ENCODE results near the gene C1orf94.

Gene C1orf94

GRCh38 chr1:34267326-34267725 lies 90.6 kb downstream of the C1orf94 start:
- no peak overlapping the region for H3K9ac ChIP-seq (ENCODE audit: low read length)
- no peaks in the 10 kb centered on the region for H4K20me1 ChIP-seq (ENCODE audit: low read depth, low read length)
- no peak overlapping the region for H3K4me3 ChIP-seq (ENCODE audit: insufficient read depth, low read length, poor library complexity, severe bottlenecking)
- no peak overlapping the region for H3K27ac ChIP-seq (ENCODE audit: low read depth, low read length)
- TF ChIP-seq CTCF (IDR thresholded peaks at IDR 0.05; ENCODE audit: insufficient read depth, low read length, poor library complexity, severe bottlenecking) (no peak), EZH2phosphoT487 (conservative IDR thresholded peaks at IDR 0.05; ENCODE audit: low read length) (no peak)
- no peaks in the 10 kb centered on the region for H3K36me3 ChIP-seq (ENCODE audit: low read length)
- no peaks in the 10 kb centered on the region for H3K79me2 ChIP-seq (ENCODE audit: insufficient read depth, low read length)
- no peaks in the 10 kb centered on the region for H3K27me3 ChIP-seq (ENCODE audit: low read length)
- H3K9me2 ChIP-seq (replicated peaks; ENCODE audit: insufficient read depth, low read length): no peaks in the 10 kb centered on the region
- no peaks in the 10 kb centered on the region for H3K9me3 ChIP-seq (ENCODE audit: insufficient read depth, low read length)
- no peaks in the 10 kb centered on the region for H3F3A ChIP-seq (ENCODE audit: insufficient read depth)
- no peak overlapping the region for H3K4me2 ChIP-seq (ENCODE audit: low read depth, low read length, poor library complexity, severe bottlenecking)
- no peak overlapping the region for H2AFZ ChIP-seq (ENCODE audit: low read depth, low read length, severe bottlenecking)

DNA sequence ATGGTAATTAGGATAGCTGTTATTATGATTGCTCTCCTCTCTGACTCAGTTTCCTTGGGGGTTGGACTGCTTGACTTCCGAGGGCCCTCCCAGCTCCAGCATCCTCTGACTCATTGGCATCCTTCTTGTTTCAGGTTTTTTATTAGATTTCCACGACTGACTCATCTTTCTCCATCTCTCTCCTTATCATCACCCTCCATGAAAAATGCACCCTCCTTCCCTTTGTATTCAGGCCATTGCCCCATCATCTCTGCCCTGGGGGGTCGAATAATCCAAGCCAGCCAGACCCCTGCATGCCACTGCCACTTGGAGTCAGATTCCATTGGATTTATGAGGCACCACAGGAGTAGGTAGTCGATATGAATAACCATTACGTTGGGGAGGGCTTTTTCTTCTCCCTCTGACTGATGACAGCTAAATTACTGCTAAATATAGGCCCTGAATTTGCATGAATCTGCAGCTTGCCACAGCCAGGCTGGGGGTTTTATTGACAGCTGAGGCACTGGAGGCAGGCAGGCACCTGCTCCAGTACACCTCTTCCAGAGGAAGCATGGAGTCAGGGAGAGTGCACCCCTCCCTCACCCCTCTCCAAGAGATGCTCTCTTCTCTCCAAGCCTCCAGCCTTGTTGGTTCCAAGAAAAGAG lies 91.7 kb downstream of the C1orf94 start:
- no peak for TF ChIP-seq EZH2phosphoT487 (conservative IDR thresholded peaks at IDR 0.05; ENCODE audit: low read length)
- no peak for TF ChIP-seq CTCF (IDR thresholded peaks at IDR 0.05; ENCODE audit: insufficient read depth, low read length, poor library complexity, severe bottlenecking)
- H3K4me2 ChIP-seq (ENCODE audit: low read depth, low read length, poor library complexity, severe bottlenecking): no peak overlapping the region

More for the DNA sequence above, 91.7 kb downstream of the C1orf94 start:
- Histone ChIP-seq H3K9ac (ENCODE audit: low read length) (no peak overlapping the region), H3K9me3 (ENCODE audit: insufficient read depth, low read length) (no peaks in the 10 kb centered on the region), H3K4me3 (ENCODE audit: insufficient read depth, low read length, poor library complexity, severe bottlenecking) (no peak overlapping the region), H3F3A (ENCODE audit: insufficient read depth) (no peaks in the 10 kb centered on the region), H3K27me3 (ENCODE audit: low read length) (no peaks in the 10 kb centered on the region), H3K79me2 (ENCODE audit: insufficient read depth, low read length) (no peaks in the 10 kb centered on the region), H4K20me1 (ENCODE audit: low read depth, low read length) (no peaks in the 10 kb centered on the region), H3K27ac (ENCODE audit: low read depth, low read length) (no peak overlapping the region), H3K9me2 (replicated peaks; ENCODE audit: insufficient read depth, low read length) (no peaks in the 10 kb centered on the region), H2AFZ (ENCODE audit: low read depth, low read length, severe bottlenecking) (no peak overlapping the region), H3K36me3 (ENCODE audit: low read length) (no peaks in the 10 kb centered on the region)
